Ascending aorta (tissue), 2 donors: ENCODE measurements around the gene ZC3H7B. TPM values are rescaled to one million over a fixed set of nuclear protein-coding genes. Genes with fewer than 3 reads are reported as not detected.

ENCODE experiments used
- DNase-seq, 2 donors: peaks; one replicate each; pipeline ENCODE4 v3.0.0-alpha.2; 2019; ENCODE audit warnings: low spot score in 2 of 2
- H3K27ac ChIP-seq, 2 donors: fragments of 200-600 bp; sonication (generic); one replicate each; pipeline ENCODE4 v1.5.1; 2016 to 2017; ENCODE audit warnings: mild to moderate bottlenecking in 1 of 2
- H3K27me3 ChIP-seq: fragments of 200-600 bp; sonication (generic); one replicate; pipeline ENCODE4 v1.5.1; 2017
- H3K36me3 ChIP-seq, 2 donors: fragments of 200-600 bp; sonication (generic); one replicate each; pipeline ENCODE4 v1.5.1; 2016
- H3K4me1 ChIP-seq, 2 donors: fragments of 200-600 bp; sonication (generic); one replicate each; pipeline ENCODE4 v1.5.1; 2016 to 2017; ENCODE audit warnings: mild to moderate bottlenecking in 1 of 2
- H3K4me3 ChIP-seq, 2 donors: fragments of 200-600 bp; sonication (generic); one replicate each; pipeline ENCODE4 v1.5.1; 2016 to 2017; ENCODE audit warnings: mild to moderate bottlenecking in 1 of 2
- H3K9me3 ChIP-seq, 2 donors: fragments of 200-600 bp; sonication (generic); one replicate each; pipeline ENCODE4 v1.5.1; 2016
- intact Hi-C: fragments of 100-400 bp; cut with DNase I; formaldehyde crosslinking; loops from one replicate; pipeline ENCODE4 v1.15.1; 2023
- total RNA-seq: library from RNA; depleted of rRNA; stranded (reverse); fragments of >200 nt; gene quantifications from one replicate; pipeline ENCODE4 v1.1.0, GENCODE V29; 2016
- TF ChIP-seq, protein P1 (sequence below), 3 experiments: fragments of 200-600 bp in 2 of 3; fragments of 450-650 bp in 1 of 3; sonication (generic) in 2 of 3; IDR thresholded peaks; one replicate each; pipeline ENCODE4 v1.5.1; 2016 to 2019; ENCODE audit warnings: antibody characterized with exemption in 3 of 3, mild to moderate bottlenecking in 1 of 3, moderate library complexity in 1 of 3

ZC3H7B gene
- total RNA-seq, 1 donor from 2014 or later, result 54.9 TPM

DNA sequence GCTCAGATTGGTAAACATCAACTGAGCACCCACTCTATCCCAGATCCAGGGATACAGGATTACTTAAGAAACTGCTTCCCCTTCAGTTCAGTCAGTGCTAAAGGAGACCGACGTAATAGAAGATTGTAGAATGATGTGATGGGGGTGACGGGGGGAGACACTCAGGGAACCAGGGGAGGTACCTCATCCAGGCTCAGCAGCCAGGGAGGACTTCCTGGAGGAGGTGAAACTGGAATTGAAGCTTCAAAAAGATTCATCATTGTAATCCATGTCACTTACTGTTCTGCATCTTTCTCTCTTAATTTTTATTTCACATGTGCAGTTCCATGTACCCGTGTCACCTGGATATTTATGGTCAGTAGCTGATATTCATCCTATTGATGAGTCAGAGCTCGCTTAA lies 61.3 kb downstream of the ZC3H7B start:
- Histone ChIP-seq H3K9me3 (no peaks in the 10 kb centered on the region), H3K4me1 (peaks cover 3 to 8% of the 10 kb centered on the region in 2 donors), H3K27me3 (no peaks in the 10 kb centered on the region), H3K36me3 (peaks cover 5 to 8% of the 10 kb centered on the region in 2 donors), H3K27ac (no peak overlapping the region), H3K4me3 (no peak overlapping the region)
- intact Hi-C loops, result no loop called here
- TF ChIP-seq, protein P1, sequence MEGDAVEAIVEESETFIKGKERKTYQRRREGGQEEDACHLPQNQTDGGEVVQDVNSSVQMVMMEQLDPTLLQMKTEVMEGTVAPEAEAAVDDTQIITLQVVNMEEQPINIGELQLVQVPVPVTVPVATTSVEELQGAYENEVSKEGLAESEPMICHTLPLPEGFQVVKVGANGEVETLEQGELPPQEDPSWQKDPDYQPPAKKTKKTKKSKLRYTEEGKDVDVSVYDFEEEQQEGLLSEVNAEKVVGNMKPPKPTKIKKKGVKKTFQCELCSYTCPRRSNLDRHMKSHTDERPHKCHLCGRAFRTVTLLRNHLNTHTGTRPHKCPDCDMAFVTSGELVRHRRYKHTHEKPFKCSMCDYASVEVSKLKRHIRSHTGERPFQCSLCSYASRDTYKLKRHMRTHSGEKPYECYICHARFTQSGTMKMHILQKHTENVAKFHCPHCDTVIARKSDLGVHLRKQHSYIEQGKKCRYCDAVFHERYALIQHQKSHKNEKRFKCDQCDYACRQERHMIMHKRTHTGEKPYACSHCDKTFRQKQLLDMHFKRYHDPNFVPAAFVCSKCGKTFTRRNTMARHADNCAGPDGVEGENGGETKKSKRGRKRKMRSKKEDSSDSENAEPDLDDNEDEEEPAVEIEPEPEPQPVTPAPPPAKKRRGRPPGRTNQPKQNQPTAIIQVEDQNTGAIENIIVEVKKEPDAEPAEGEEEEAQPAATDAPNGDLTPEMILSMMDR (IDR thresholded peaks at IDR 0.05), result no peak
- no peak for DNase-seq

DNA sequence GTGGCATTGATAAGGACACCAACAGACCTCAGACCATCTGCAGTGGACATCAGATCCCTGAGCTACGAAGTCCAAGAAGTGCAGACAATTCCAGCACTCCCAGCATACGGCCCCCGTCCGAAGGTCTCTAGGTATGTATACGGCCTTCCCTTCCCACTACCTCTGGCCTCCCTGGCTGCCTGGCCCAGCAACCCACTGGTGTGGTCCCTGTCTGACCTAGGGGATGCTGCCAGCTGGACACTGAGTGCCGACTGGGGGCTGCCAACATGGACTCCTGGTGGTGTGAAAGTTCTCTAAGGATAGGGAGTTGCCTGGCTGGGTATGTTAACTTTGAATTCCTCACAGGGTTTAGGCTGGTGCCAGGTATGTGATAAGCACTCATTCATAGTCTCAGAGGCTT lies 62.9 kb downstream of the ZC3H7B start:
- Histone ChIP-seq H3K4me3 (no peak overlapping the region), H3K9me3 (no peaks in the 10 kb centered on the region), H3K27ac (no peak overlapping the region), H3K36me3 (no peaks in the 10 kb centered on the region), H3K4me1 (peaks cover 10 to 24% of the 10 kb centered on the region in 2 donors), H3K27me3 (no peaks in the 10 kb centered on the region)
- DNase-seq, result no peak
- TF ChIP-seq, protein P1 (IDR thresholded peaks at IDR 0.05), result no peak
- intact Hi-C loops, result no loop called here

DNA sequence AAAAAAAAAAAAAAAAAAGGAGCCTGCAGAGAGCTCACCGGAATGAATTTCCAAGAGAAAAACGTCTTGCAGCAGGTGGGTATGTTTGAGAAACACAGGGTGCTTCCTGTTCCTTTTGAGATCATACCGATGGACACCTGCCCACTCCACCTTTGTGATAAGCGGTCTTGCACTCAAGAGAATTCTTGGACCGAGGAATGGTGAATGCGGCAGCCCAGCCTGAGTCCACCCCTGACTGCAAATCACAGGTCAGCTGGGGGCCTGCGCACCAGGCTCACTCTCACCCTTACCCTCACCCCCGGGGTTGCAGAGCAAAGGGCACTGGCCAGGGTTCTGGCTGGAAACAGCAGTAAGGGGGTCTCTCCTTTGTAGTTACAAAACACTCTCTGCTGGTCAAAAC lies 63.6 kb downstream of the ZC3H7B start:
- Histone ChIP-seq H3K27ac (no peak overlapping the region), H3K4me1 (peaks cover 10 to 26% of the 10 kb centered on the region in 2 donors), H3K4me3 (no peak overlapping the region), H3K27me3 (no peaks in the 10 kb centered on the region), H3K9me3 (no peaks in the 10 kb centered on the region), H3K36me3 (no peaks in the 10 kb centered on the region)
- intact Hi-C loops, result loop anchor here (5.0 kb wide), 1 partner anchor 78 kb away; the partner anchor contains the start of gene RANGAP1
- TF ChIP-seq, protein P1 (IDR thresholded peaks at IDR 0.05), result no peak
- DNase-seq, result no peak

DNA sequence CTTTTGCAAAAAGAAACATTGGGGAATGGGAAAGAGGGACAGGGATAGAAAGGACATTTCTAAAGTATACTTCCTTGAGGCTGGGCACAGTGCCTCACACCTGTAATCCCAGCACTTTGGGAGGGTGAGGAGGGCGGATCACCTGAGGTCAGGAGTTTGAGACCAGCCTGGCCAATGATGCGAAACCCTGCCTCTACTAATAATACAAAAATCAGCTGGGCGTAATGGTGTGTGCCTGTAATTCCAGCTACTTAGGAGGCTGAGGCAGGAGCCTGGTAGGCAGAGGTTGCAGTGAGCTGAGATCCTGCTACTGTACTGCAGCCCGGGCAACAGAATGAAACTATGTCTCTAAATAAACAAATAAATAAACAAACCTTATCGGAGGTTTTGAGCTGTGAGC lies 64.1 kb downstream of the ZC3H7B start:
- intact Hi-C loops, result loop anchor here (5.0 kb wide), 1 partner anchor 78 kb away; the partner anchor contains the start of gene RANGAP1
- peak overlapping the region in 1 of 2 donors; percentile 53 for H3K27ac ChIP-seq
- TF ChIP-seq, protein P1 (IDR thresholded peaks at IDR 0.05), result no peak

DNA sequence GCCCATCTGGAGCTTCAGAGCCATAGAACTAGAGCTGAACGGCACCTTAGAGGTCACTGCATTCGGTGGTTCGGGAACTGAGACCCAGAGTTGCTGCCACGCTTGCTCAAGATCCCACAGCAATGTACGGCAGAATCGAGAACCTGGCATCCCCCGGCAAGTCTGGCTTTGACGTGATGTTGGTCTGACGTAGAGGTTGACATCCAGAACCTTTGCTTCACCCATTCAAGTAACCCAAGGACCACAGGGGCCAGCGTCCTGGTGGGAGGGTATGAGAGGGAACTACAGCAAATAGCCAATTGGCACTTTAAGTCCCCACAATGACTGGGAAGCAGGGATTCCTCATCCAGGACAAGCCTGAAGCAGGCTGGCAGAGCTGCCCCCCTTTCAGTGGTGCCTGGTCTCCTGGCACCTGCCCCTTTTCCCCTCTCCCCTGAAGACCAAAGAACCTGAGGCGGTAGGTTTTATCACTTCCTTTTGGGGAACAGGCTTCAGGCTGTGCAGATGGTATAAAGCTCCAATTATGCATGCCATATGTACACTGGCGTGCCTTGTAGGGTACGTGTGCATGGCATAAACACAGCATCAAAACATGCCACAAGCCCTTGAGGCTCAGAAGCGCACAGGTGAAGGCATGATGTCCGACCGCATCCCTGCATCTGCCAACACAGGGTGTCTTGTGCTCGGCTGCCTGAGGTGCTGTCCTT lies 65.2 kb downstream of the ZC3H7B start:
- Histone ChIP-seq H3K36me3 (no peaks in the 10 kb centered on the region), H3K9me3 (no peaks in the 10 kb centered on the region), H3K27ac (peak overlapping the region; percentile 51 to 53), H3K4me3 (peak overlapping the region; percentile 57 to 63), H3K4me1 (peaks cover 10 to 26% of the 10 kb centered on the region in 2 donors), H3K27me3 (no peaks in the 10 kb centered on the region)
- intact Hi-C loops, result loop anchor here (1.0 to 5.0 kb wide), 2 partner anchors 15 to 79 kb away; partner anchors contain the start of genes RANGAP1 and TEF
- TF ChIP-seq, protein P1 (IDR thresholded peaks at IDR 0.05), result no peak
- no peak for DNase-seq

More for the DNA sequence above, 64.1 kb downstream of the ZC3H7B start:
- H3K27me3 ChIP-seq, result no peaks in the 10 kb centered on the region
- H3K9me3 ChIP-seq, result no peaks in the 10 kb centered on the region
- H3K4me3 ChIP-seq, result no peak overlapping the region
- no peak for DNase-seq
- H3K36me3 ChIP-seq, result no peaks in the 10 kb centered on the region
- peaks cover 10 to 26% of the 10 kb centered on the region in 2 donors for H3K4me1 ChIP-seq
